ENCODE data around the gene SEMA6D.

Gene SEMA6D

GRCh38 chr15:47813748-47814384 is 96.6 kb downstream of the SEMA6D start:
- no peak overlapping the region for H2AFZ ChIP-seq (ENCODE audit: low read depth, low read length)
- peaks cover 4% of the 10 kb centered on the region for H3K27me3 ChIP-seq (ENCODE audit: insufficient read depth, low read length)
- H3K36me3 ChIP-seq (ENCODE audit: insufficient read depth, low read length) = no peaks in the 10 kb centered on the region
- H3K9me3 ChIP-seq (ENCODE audit: low read length) = no peaks in the 10 kb centered on the region
- H3K4me3 ChIP-seq (ENCODE audit: low read length) = no peak overlapping the region
- H3K4me1 ChIP-seq (ENCODE audit: insufficient read depth, low read length) = no peaks in the 10 kb centered on the region

- no peak overlapping the region for H3K4me3 ChIP-seq (ENCODE audit: low read length)
- H3K36me3 ChIP-seq (ENCODE audit: insufficient read depth, low read length) = no peaks in the 10 kb centered on the region
- H3K4me1 ChIP-seq (ENCODE audit: insufficient read depth, low read length) = no peaks in the 10 kb centered on the region
- H3K9me3 ChIP-seq (ENCODE audit: low read length) = no peaks in the 10 kb centered on the region
- no peak overlapping the region for H2AFZ ChIP-seq (ENCODE audit: low read depth, low read length)
- peaks cover 4% of the 10 kb centered on the region for H3K27me3 ChIP-seq (ENCODE audit: insufficient read depth, low read length)
These were observed 97.3 kb downstream of the SEMA6D start for GRCh38 chr15:47814620-47815019.

- no peak overlapping the region for H3K4me3 ChIP-seq (ENCODE audit: low read length)
- no peaks in the 10 kb centered on the region for H3K36me3 ChIP-seq (ENCODE audit: insufficient read depth, low read length)
- no peaks in the 10 kb centered on the region for H3K9me3 ChIP-seq (ENCODE audit: low read length)
- peaks cover 4% of the 10 kb centered on the region for H3K27me3 ChIP-seq (ENCODE audit: insufficient read depth, low read length)
- H2AFZ ChIP-seq (ENCODE audit: low read depth, low read length) = no peak overlapping the region
- no peaks in the 10 kb centered on the region for H3K4me1 ChIP-seq (ENCODE audit: insufficient read depth, low read length)
These were observed 100.8 kb downstream of the SEMA6D start for GRCh38 chr15:47817969-47818548.

- H3K9me3 ChIP-seq (ENCODE audit: low read length) = no peaks in the 10 kb centered on the region
- no peaks in the 10 kb centered on the region for H3K36me3 ChIP-seq (ENCODE audit: insufficient read depth, low read length)
- no peaks in the 10 kb centered on the region for H3K4me1 ChIP-seq (ENCODE audit: insufficient read depth, low read length)
These were observed 101.9 kb downstream of the SEMA6D start for GRCh38 chr15:47819158-47819557.

GRCh38 chr15:47820057-47820746 is 102.9 kb downstream of the SEMA6D start:
- H3K4me3 ChIP-seq (ENCODE audit: low read length) = no peak overlapping the region

More at GRCh38 chr15:47819158-47819557, 101.9 kb downstream of the SEMA6D start:
- H3K27me3 ChIP-seq (ENCODE audit: insufficient read depth, low read length) = peaks cover 4% of the 10 kb centered on the region
- H3K4me3 ChIP-seq (ENCODE audit: low read length) = no peak overlapping the region
- no peak overlapping the region for H2AFZ ChIP-seq (ENCODE audit: low read depth, low read length)

GRCh38 chr15:47820747-47821319 is 103.5 kb downstream of the SEMA6D start:
- Histone ChIP-seq H3K36me3 (ENCODE audit: insufficient read depth, low read length) (no peaks in the 10 kb centered on the region), H3K4me3 (ENCODE audit: low read length) (no peak overlapping the region), H3K4me1 (ENCODE audit: insufficient read depth, low read length) (no peaks in the 10 kb centered on the region), H2AFZ (ENCODE audit: low read depth, low read length) (no peak overlapping the region), H3K9me3 (ENCODE audit: low read length) (no peaks in the 10 kb centered on the region), H3K27me3 (ENCODE audit: insufficient read depth, low read length) (peaks cover 4% of the 10 kb centered on the region)

More at GRCh38 chr15:47820057-47820746, 102.9 kb downstream of the SEMA6D start:
- no peaks in the 10 kb centered on the region for H3K4me1 ChIP-seq (ENCODE audit: insufficient read depth, low read length)
- H3K9me3 ChIP-seq (ENCODE audit: low read length) = no peaks in the 10 kb centered on the region
- H3K36me3 ChIP-seq (ENCODE audit: insufficient read depth, low read length) = no peaks in the 10 kb centered on the region
- no peak overlapping the region for H2AFZ ChIP-seq (ENCODE audit: low read depth, low read length)
- H3K27me3 ChIP-seq (ENCODE audit: insufficient read depth, low read length) = peaks cover 4% of the 10 kb centered on the region

- Histone ChIP-seq H3K36me3 (ENCODE audit: insufficient read depth, low read length) (no peaks in the 10 kb centered on the region), H3K9me3 (ENCODE audit: low read length) (no peaks in the 10 kb centered on the region), H2AFZ (ENCODE audit: low read depth, low read length) (no peak overlapping the region)
These were observed 104.7 kb downstream of the SEMA6D start for GRCh38 chr15:47822048-47822447.

More at GRCh38 chr15:47822048-47822447, 104.7 kb downstream of the SEMA6D start:
- no peaks in the 10 kb centered on the region for H3K4me1 ChIP-seq (ENCODE audit: insufficient read depth, low read length)
- peaks cover 2% of the 10 kb centered on the region for H3K27me3 ChIP-seq (ENCODE audit: insufficient read depth, low read length)
- H3K4me3 ChIP-seq (ENCODE audit: low read length) = no peak overlapping the region
